Activated CD4-positive, alpha-beta memory T cell treated with anti-CD3 and anti-CD28 coated beads for 36 hours (primary cell): ENCODE results near the gene STYXL1. TPM values are rescaled to one million over a fixed set of nuclear protein-coding genes. Genes with fewer than 3 reads are reported as not detected.
A peak's percentile ranks its signal among the peaks of the same experiment; 100 is the strongest.
"Not testable (repeated sequence)": the region's sequence is repeated elsewhere in the genome, so short reads cannot be mapped to it uniquely, and the experiment has no call there.

Source experiments
- CTCF ChIA-PET: fragments of 350-600 bp; sonication (Branson Sonifier 250); formaldehyde crosslinking; loops from one replicate; lab custom pipeline; 2021; ENCODE audit warnings: antibody characterized with exemption, inconsistent platforms; lab: Charles Lee
- POLR2A ChIA-PET: fragments of 350-600 bp; sonication (Branson Sonifier 250); formaldehyde crosslinking; loops from one replicate; lab custom pipeline; 2021; ENCODE audit warnings: antibody characterized with exemption; lab: Charles Lee
- DNase-seq: peaks from one replicate; pipeline ENCODE4 v3.0.0-alpha.2; 2020
- H3K27ac Mint-ChIP-seq: one replicate; pipeline ENCODE4 v1.8.0; 2021; ENCODE audit warnings: mixed read lengths
- H3K27me3 Mint-ChIP-seq: one replicate; pipeline ENCODE4 v1.8.0; 2021; ENCODE audit warnings: mixed read lengths
- H3K36me3 Mint-ChIP-seq: one replicate; pipeline ENCODE4 v1.8.0; 2021; ENCODE audit warnings: mixed read lengths
- H3K4me1 Mint-ChIP-seq: one replicate; pipeline ENCODE4 v1.8.0; 2021; ENCODE audit warnings: low read depth, mixed read lengths
- H3K4me3 Mint-ChIP-seq: one replicate; pipeline ENCODE4 v1.8.0; 2021; ENCODE audit warnings: mild to moderate bottlenecking, mixed read lengths
- H3K9me3 Mint-ChIP-seq: one replicate; pipeline ENCODE4 v1.8.0; 2021; ENCODE audit warnings: mixed read lengths
- intact Hi-C: fragments of 100-400 bp; cut with micrococcal nuclease; formaldehyde crosslinking; loops from one replicate; pipeline ENCODE4 v1.15.1; 2023
- total RNA-seq, 2 experiments: library from RNA; stranded (reverse); gene quantifications; one replicate each; pipeline ENCODE4 v1.2.3, GENCODE V29; 2021

Gene STYXL1
- total RNA-seq, 2 experiments from 2014 or later: 37.8 to 40.5 TPM

GRCh38 chr7:76049295-76049694 lies 1.5 kb upstream of the STYXL1 start:
- ChIA-PET CTCF (interaction anchor here (1.3 kb wide), 2 partner anchors 25 to 213 kb away, joined by 3 to 4 read pairs; no protein-coding TSS in a partner anchor), POLR2A (interaction anchor here (0.9 kb wide), 1 partner anchor 117 kb away, joined by 3 read pairs; no protein-coding TSS in a partner anchor)
- Mint-ChIP-seq H3K4me1 (peaks cover 43% of the 10 kb centered on the region), H3K27me3 (no peaks in the 10 kb centered on the region), H3K36me3 (peaks cover 29% of the 10 kb centered on the region), H3K9me3 (no peaks in the 10 kb centered on the region), H3K4me3 (peak overlapping the region; percentile 92), H3K27ac (peak overlapping the region; percentile 90)
- intact Hi-C loops: loop anchor here (2.0 to 5.0 kb wide), 4 partner anchors 82 to 270 kb away; partner anchors contain the start of gene POR
- no peak for DNase-seq

DNA sequence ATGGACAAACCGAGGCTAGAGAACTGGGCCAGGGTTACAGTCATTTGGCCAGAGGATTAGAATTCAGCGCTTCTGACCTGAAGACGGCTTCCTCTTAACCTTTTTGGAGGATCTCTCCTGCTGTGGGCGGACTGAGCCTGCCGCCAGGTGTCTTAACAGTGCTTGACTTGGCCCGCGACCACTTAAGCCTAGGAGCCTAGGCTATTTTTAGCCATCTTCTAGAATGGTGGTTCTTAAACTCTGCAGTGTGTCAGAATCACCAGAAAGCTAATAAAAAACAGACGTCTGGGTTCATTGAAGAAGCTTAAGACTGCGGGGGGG lies 828 bp upstream of the STYXL1 start:
- H3K4me1 Mint-ChIP-seq: peaks cover 43% of the 10 kb centered on the region
- ChIA-PET CTCF (interaction anchor here (1.3 to 1.4 kb wide), 3 partner anchors 26 to 265 kb away, joined by 3 to 4 read pairs (median 4); no protein-coding TSS in a partner anchor), POLR2A (interaction anchor here (0.7 to 1.8 kb wide), 4 partner anchors 21 to 270 kb away, joined by 3 to 5 read pairs (median 4); no protein-coding TSS in a partner anchor)
- H3K27me3 Mint-ChIP-seq: no peaks in the 10 kb centered on the region
- no peaks in the 10 kb centered on the region for H3K9me3 Mint-ChIP-seq
- peaks cover 28% of the 10 kb centered on the region for H3K36me3 Mint-ChIP-seq
- H3K4me3 Mint-ChIP-seq: peak overlapping the region; percentile 92
- DNase-seq: peak; percentile 41
- H3K27ac Mint-ChIP-seq: peak overlapping the region; percentile 90
- intact Hi-C loops: loop anchor here (1.0 to 5.0 kb wide), 5 partner anchors 82 to 311 kb away; partner anchors contain the start of gene POR

GRCh38 chr7:76047305-76047810 lies 442 bp downstream of the STYXL1 start:
- intact Hi-C loops: loop anchor here (5.0 kb wide), 1 partner anchor 120 kb away; no protein-coding TSS in a partner anchor
- CTCF ChIA-PET: interaction anchor here (0.9 to 1.1 kb wide), 2 partner anchors 119 to 120 kb away, joined by 3 read pairs; no protein-coding TSS in a partner anchor
- Mint-ChIP-seq H3K36me3 (peaks cover 28% of the 10 kb centered on the region), H3K27me3 (no peaks in the 10 kb centered on the region), H3K4me1 (peaks cover 37% of the 10 kb centered on the region), H3K9me3 (no peaks in the 10 kb centered on the region), H3K27ac (peak overlapping the region; percentile 90), H3K4me3 (peak overlapping the region; percentile 92)
- POLR2A ChIA-PET: interaction anchor here (0.8 to 1.8 kb wide), 6 partner anchors 9 to 271 kb away, joined by 3 to 7 read pairs (median 4); no protein-coding TSS in a partner anchor
- DNase-seq: peak; percentile 20

DNA sequence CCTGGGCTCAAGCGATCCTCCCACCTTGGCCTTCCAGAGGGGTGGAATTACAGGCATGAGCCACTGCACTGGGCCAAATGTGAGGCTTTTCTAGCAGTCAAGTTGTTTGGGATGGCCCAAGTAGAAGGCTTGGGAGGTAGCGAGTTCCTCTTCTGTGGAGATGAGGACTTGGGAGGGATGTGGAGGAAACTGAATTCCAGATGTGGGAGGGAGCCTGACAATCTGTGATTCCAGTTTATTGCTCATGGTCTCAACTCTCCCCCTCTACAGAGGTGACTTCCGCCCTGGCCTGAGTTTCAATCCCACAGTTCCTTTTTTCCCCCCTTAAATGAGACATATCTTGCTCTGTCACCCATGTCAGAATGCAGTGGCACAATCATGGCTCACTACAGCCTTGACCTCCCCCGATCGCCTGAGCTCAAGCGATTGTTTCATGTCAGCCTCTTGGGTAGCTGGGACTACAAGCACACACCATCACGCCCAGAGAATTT lies 3.4 kb downstream of the STYXL1 start:
- Mint-ChIP-seq H3K27me3 (no peaks in the 10 kb centered on the region), H3K9me3 (no peaks in the 10 kb centered on the region), H3K4me1 (peaks cover 18% of the 10 kb centered on the region), H3K4me3 (no peak overlapping the region), H3K36me3 (peaks cover 15% of the 10 kb centered on the region), H3K27ac (no peak overlapping the region)
- ChIA-PET CTCF (no interaction called here), POLR2A (no interaction called here)
- intact Hi-C loops: no loop called here
- DNase-seq: no peak

- Mint-ChIP-seq H3K27ac (no peak overlapping the region), H3K36me3 (peaks cover 1% of the 10 kb centered on the region), H3K27me3 (no peaks in the 10 kb centered on the region), H3K4me3 (no peak overlapping the region), H3K4me1 (peaks cover 6% of the 10 kb centered on the region), H3K9me3 (no peaks in the 10 kb centered on the region)
- ChIA-PET POLR2A (no interaction called here), CTCF (interaction anchor here (1.1 kb wide), 1 partner anchor 20 kb away, joined by 4 read pairs; no protein-coding TSS in a partner anchor)
- DNase-seq: no peak
- intact Hi-C loops: no loop called here
These were observed 7.7 kb downstream of the STYXL1 start for GRCh38 chr7:76040126-76040525.

DNA sequence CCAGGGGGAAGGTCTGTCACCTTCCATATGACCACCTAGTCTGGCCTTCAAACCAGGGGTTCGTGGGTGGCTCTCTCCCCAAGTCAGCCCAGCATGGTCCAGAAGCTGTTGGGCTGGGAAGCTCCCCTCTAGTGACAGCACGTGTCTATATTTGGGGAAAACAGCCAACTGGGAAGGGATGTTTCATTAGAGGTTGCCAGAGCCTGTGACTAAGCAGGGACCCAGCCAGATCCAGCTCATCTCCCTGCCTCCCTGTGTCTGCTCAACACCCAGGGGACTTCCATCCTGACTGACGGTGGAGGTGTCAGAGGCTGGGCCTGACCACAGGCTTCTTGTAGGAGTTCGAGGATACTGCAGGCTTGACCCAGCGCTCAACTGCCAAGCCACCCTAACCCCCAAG lies 10.5 kb downstream of the STYXL1 start:
- ChIA-PET POLR2A (interaction anchor here (0.8 kb wide), 1 partner anchor 171 kb away, joined by 3 read pairs; no protein-coding TSS in a partner anchor), CTCF (interaction anchor here (0.6 kb wide), 1 partner anchor 17 kb away, joined by 3 read pairs; no protein-coding TSS in a partner anchor)
- Mint-ChIP-seq H3K4me1 (peaks cover 6% of the 10 kb centered on the region), H3K27me3 (no peaks in the 10 kb centered on the region), H3K36me3 (peaks cover 1% of the 10 kb centered on the region), H3K9me3 (no peaks in the 10 kb centered on the region), H3K4me3 (no peak overlapping the region), H3K27ac (no peak overlapping the region)
- intact Hi-C loops: no loop called here
- no peak for DNase-seq

DNA sequence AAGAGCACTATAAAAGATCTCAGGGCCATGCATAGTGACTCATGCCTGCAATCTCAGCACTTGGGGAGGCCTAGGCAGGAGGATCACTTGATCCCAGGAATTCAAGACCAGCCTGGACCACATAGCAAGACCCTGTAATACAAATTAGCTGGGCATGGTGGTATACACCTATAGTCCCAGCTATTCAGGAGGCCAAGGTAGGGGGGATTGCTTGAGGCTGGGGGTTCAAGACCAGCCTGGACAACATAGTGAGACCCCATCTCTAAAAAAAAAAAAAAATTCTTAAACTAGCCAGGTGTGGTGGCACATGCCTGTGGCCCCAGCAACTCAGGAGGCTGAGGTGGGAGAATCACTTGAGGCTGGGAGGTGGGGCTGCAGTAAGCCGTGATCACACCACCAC lies 15.8 kb downstream of the STYXL1 start:
- no peak for DNase-seq
- intact Hi-C loops: no loop called here
- peaks cover 2% of the 10 kb centered on the region for H3K36me3 Mint-ChIP-seq
- CTCF ChIA-PET: interaction anchor here (2.4 kb wide), 1 partner anchor 12 kb away, joined by 9 read pairs; no protein-coding TSS in a partner anchor
- H3K4me1 Mint-ChIP-seq: peaks cover 6% of the 10 kb centered on the region
- no peaks in the 10 kb centered on the region for H3K9me3 Mint-ChIP-seq
- no peak overlapping the region for H3K4me3 Mint-ChIP-seq
- H3K27me3 Mint-ChIP-seq: no peaks in the 10 kb centered on the region
- H3K27ac Mint-ChIP-seq: no peak overlapping the region
- POLR2A ChIA-PET: no interaction called here

DNA sequence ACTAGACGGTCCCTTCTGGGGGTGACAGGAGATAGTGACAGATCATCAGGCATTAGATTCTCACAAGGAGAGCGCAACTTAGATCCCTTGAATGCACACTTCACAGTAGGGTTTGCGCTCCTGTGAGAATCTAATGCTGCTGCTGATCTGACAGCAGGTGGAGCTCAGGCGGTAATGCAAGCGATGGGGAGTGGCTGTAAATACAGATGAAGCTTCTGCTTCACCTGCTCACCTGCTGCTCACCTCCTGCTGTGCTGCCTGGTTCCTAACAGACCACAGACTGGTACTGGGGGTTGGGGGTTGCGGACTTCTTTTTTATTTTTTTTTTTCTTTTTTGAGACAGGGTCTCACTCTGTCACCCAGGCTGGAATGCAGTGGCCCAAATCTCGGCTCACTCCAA lies 18.1 kb downstream of the STYXL1 start:
- H3K27me3 Mint-ChIP-seq, intact Hi-C loops, H3K36me3 Mint-ChIP-seq, DNase-seq, H3K9me3 Mint-ChIP-seq, H3K4me3 Mint-ChIP-seq, H3K4me1 Mint-ChIP-seq, H3K27ac Mint-ChIP-seq, POLR2A ChIA-PET: not testable (repeated sequence)
- CTCF ChIA-PET: interaction anchor here (0.7 kb wide), 1 partner anchor 229 kb away, joined by 3 read pairs; no protein-coding TSS in a partner anchor

- no peak for DNase-seq
- Mint-ChIP-seq H3K9me3 (no peaks in the 10 kb centered on the region), H3K4me1 (peaks cover 11% of the 10 kb centered on the region), H3K27ac (no peak overlapping the region), H3K27me3 (no peaks in the 10 kb centered on the region), H3K4me3 (no peak overlapping the region), H3K36me3 (peaks cover 22% of the 10 kb centered on the region)
- CTCF ChIA-PET: interaction anchor here (6.7 kb wide), 1 partner anchor 155 kb away, joined by 153 read pairs; no protein-coding TSS in a partner anchor
- intact Hi-C loops: no loop called here
- POLR2A ChIA-PET: no interaction called here
These were observed 24.8 kb downstream of the STYXL1 start for GRCh38 chr7:76023002-76023401.

DNA sequence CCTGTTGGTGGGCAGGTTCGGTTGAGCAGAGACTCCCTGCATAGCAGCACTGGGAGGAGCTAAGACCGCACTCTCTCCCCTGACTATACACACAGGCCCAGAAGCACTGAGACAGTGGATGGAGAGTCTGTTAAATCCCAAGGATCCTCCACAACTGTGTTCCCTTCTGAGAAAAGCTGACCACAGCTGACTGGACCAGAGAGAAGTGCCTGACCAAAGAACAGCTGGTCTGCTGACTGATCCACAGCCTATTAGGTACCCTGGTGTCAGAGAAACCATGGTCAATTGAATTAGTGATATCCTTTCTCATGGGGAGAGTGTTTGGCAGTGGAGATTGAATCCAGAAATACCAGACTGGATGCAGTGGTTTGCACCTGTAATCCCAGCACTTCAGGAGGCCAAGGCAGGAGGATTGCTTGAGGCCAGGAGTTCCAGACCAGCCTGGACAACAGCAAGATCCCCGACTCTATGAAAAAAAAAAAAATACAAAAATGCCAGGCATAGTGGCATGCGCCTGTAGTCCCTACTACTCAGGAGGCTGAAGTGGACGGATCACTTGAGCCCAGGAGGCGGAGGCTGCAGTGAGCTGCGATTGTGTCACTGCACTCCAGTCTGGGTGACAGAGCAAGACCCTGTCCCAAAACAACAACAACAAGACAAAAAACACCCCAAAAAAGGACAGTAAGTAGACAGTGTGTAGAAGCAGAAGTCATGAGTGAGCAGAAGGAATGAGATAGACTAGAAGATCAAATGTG lies 25.6 kb downstream of the STYXL1 start:
- Mint-ChIP-seq H3K4me1 (peaks cover 11% of the 10 kb centered on the region), H3K27me3 (no peaks in the 10 kb centered on the region), H3K4me3 (no peak overlapping the region), H3K36me3 (peaks cover 24% of the 10 kb centered on the region), H3K9me3 (no peaks in the 10 kb centered on the region), H3K27ac (no peak overlapping the region)
- intact Hi-C loops: no loop called here
- POLR2A ChIA-PET: no interaction called here
- no peak for DNase-seq
- CTCF ChIA-PET: interaction anchor here (2.4 to 6.7 kb wide), 2 partner anchors 29 to 154 kb away, joined by 12 to 153 read pairs; no protein-coding TSS in a partner anchor

- Mint-ChIP-seq H3K27ac (no peak overlapping the region), H3K36me3 (peaks cover 28% of the 10 kb centered on the region), H3K27me3 (no peaks in the 10 kb centered on the region), H3K4me1 (peaks cover 11% of the 10 kb centered on the region), H3K9me3 (no peaks in the 10 kb centered on the region), H3K4me3 (no peak overlapping the region)
- ChIA-PET POLR2A (interaction anchor here (1.3 kb wide), 1 partner anchor 104 kb away, joined by 5 read pairs; the partner anchor contains the start of gene POR), CTCF (interaction anchor here (0.5 to 6.7 kb wide), 53 partner anchors 8 to 406 kb away, joined by 3 to 153 read pairs (median 4); no protein-coding TSS in a partner anchor)
- DNase-seq: peak; percentile 81
- intact Hi-C loops: loop anchor here (1.0 kb wide), 1 partner anchor 154 kb away; no protein-coding TSS in a partner anchor
These were observed 27.6 kb downstream of the STYXL1 start for GRCh38 chr7:76020031-76020714.
